ENCODE measurements around the gene SH3PXD2A. TPM values are rescaled to one million over a fixed set of nuclear protein-coding genes. Genes with fewer than 3 reads are reported as not detected.

SH3PXD2A gene
- total and polyA plus RNA-seq, 10 of the 15 experiments (the other 5 are each of a cell fraction or from before 2014, with no cell fraction given) = 0.63 to 14.0 (median 4.4) TPM

GRCh38 chr10:103888113-103888841, 32.9 kb upstream of the SH3PXD2A start (continued):
- TF ChIP-seq ATF3 (IDR thresholded peaks at IDR 0.05; ENCODE audit: borderline replicate concordance, extremely low read depth, low read depth, low read length) = no peak
- TF ChIP-seq USF1 (IDR thresholded peaks at IDR 0.05; ENCODE audit: borderline replicate concordance, extremely low read length, insufficient read depth, low read depth, low read length) = no peak
- TF ChIP-seq CEBPB (IDR thresholded peaks at IDR 0.05; ENCODE audit: borderline replicate concordance in 1 of 2, low read depth in 2 of 2, low read length in 2 of 2) = no peak
- no peak for TF ChIP-seq WRNIP1 (IDR thresholded peaks at IDR 0.05; ENCODE audit: borderline replicate concordance, low read depth, low read length)
- TF ChIP-seq STAT1 (conservative IDR thresholded peaks at IDR 0.05) = no peak
- peak; percentile 32; the same call in 1 of the 2 replicates for TF ChIP-seq RUNX3 (IDR thresholded peaks at IDR 0.05; ENCODE audit: low read length)
- TF ChIP-seq YY1 (IDR thresholded peaks at IDR 0.05; ENCODE audit: low read depth, low read length) = 0 out of 2 replicates have a peak, but pooled peaks have one; percentile 9
- TF ChIP-seq NFXL1 (IDR thresholded peaks at IDR 0.05; ENCODE audit: borderline replicate concordance) = no peak
- TF ChIP-seq ZNF687 (IDR thresholded peaks at IDR 0.05) = no peak
- TF ChIP-seq SKIL (IDR thresholded peaks at IDR 0.05; ENCODE audit: low read depth, poor library complexity, severe bottlenecking) = peak; percentile 36
- no peak for TF ChIP-seq SIX5 (IDR thresholded peaks at IDR 0.05; ENCODE audit: low read depth, low read length, severe bottlenecking)
- TF ChIP-seq POLR2AphosphoS5 (IDR thresholded peaks at IDR 0.05; ENCODE audit: low read length) = no peak
- no peak for TF ChIP-seq CHD4 (IDR thresholded peaks at IDR 0.05)
- TF ChIP-seq ZNF384 (IDR thresholded peaks at IDR 0.05; ENCODE audit: borderline replicate concordance, low read depth, low read length) = no peak
- no peak for TF ChIP-seq ZZZ3 (IDR thresholded peaks at IDR 0.05; ENCODE audit: control insufficient read depth, insufficient read length, low read depth)
- TF ChIP-seq POU2F2 (IDR thresholded peaks at IDR 0.05; ENCODE audit: borderline replicate concordance, low read depth, low read length) = no peak
- no peak for TF ChIP-seq KDM1A (IDR thresholded peaks at IDR 0.05; ENCODE audit: borderline replicate concordance)
- no peak for TF ChIP-seq SREBF2 (IDR thresholded peaks at IDR 0.05; ENCODE audit: low read length)
- no peak for TF ChIP-seq PAX5 (IDR thresholded peaks at IDR 0.05; ENCODE audit: borderline replicate concordance, low read depth, low read length)
- TF ChIP-seq E2F4 (IDR thresholded peaks at IDR 0.05; ENCODE audit: low read depth, low read length) = no peak
- TF ChIP-seq MTA3 (IDR thresholded peaks at IDR 0.05; ENCODE audit: borderline replicate concordance, low read length) = no peak
- no peak for TF ChIP-seq IRF4 (IDR thresholded peaks at IDR 0.05; ENCODE audit: low read depth, low read length)
- no peak for TF ChIP-seq RBBP5 (conservative IDR thresholded peaks at IDR 0.05)

Data from GM12878 (cell line).